Measurements from ENCODE around the gene CNRIP1. TPM values are rescaled to one million over a fixed set of nuclear protein-coding genes. Genes with fewer than 3 reads are reported as not detected.

The CNRIP1 gene
- total RNA-seq, 1 donor from 2014 or later = 8.8 TPM

GRCh38 chr2:68253219-68254068 is 66.3 kb downstream of the CNRIP1 start:
- no peak for DNase-seq (ENCODE audit: low read depth)
- Histone ChIP-seq H3K36me3 (ENCODE audit: control insufficient read depth, insufficient read depth, low read length) (no peaks in the 10 kb centered on the region), H3K27me3 (ENCODE audit: control insufficient read depth, insufficient read depth, low read length) (no peaks in the 10 kb centered on the region), H3K4me3 (ENCODE audit: low read depth, low read length) (peak overlapping the region; percentile 98)
- no peak for TF ChIP-seq CTCF (IDR thresholded peaks at IDR 0.05; ENCODE audit: insufficient read depth, low read length, poor library complexity, severe bottlenecking)

GRCh38 chr2:68252400-68253218 is 67.1 kb downstream of the CNRIP1 start, which contains the start of gene PPP3R1:
PPP3R1 (minus strand) TSS chr2:68252532; CDS start chr2:68252127, 405 bp downstream.
- Histone ChIP-seq H3K4me3 (ENCODE audit: low read depth, low read length) (peak within 1 kb of the TSS; percentile 98), H3K27me3 (ENCODE audit: control insufficient read depth, insufficient read depth, low read length) (no peaks in the 10 kb centered on the region), H3K36me3 (ENCODE audit: control insufficient read depth, insufficient read depth, low read length) (no peaks in the 10 kb centered on the region)
- DNase-seq (ENCODE audit: low read depth) = peak; percentile 74
- no peak for TF ChIP-seq CTCF (IDR thresholded peaks at IDR 0.05; ENCODE audit: insufficient read depth, low read length, poor library complexity, severe bottlenecking)

GRCh38 chr2:68251855-68252399 is 67.8 kb downstream of the CNRIP1 start:
- no peak for TF ChIP-seq CTCF (IDR thresholded peaks at IDR 0.05; ENCODE audit: insufficient read depth, low read length, poor library complexity, severe bottlenecking)
- H3K4me3 ChIP-seq (ENCODE audit: low read depth, low read length) = peak overlapping the region; percentile 98
- H3K36me3 ChIP-seq (ENCODE audit: control insufficient read depth, insufficient read depth, low read length) = no peaks in the 10 kb centered on the region
- H3K27me3 ChIP-seq (ENCODE audit: control insufficient read depth, insufficient read depth, low read length) = no peaks in the 10 kb centered on the region
- no peak for DNase-seq (ENCODE audit: low read depth)

- peak; percentile 34 for DNase-seq (ENCODE audit: low read depth)
- TF ChIP-seq CTCF (IDR thresholded peaks at IDR 0.05; ENCODE audit: insufficient read depth, low read length, poor library complexity, severe bottlenecking) = peak; percentile 68
- H3K36me3 ChIP-seq (ENCODE audit: control insufficient read depth, insufficient read depth, low read length) = no peaks in the 10 kb centered on the region
- peak overlapping the region; percentile 98 for H3K4me3 ChIP-seq (ENCODE audit: low read depth, low read length)
- no peaks in the 10 kb centered on the region for H3K27me3 ChIP-seq (ENCODE audit: control insufficient read depth, insufficient read depth, low read length)
These were observed 68.4 kb downstream of the CNRIP1 start for GRCh38 chr2:68251187-68251854.

- Histone ChIP-seq H3K27me3 (ENCODE audit: control insufficient read depth, insufficient read depth, low read length) (no peaks in the 10 kb centered on the region), H3K4me3 (ENCODE audit: low read depth, low read length) (peak overlapping the region; percentile 98), H3K36me3 (ENCODE audit: control insufficient read depth, insufficient read depth, low read length) (no peaks in the 10 kb centered on the region)
- no peak for TF ChIP-seq CTCF (IDR thresholded peaks at IDR 0.05; ENCODE audit: insufficient read depth, low read length, poor library complexity, severe bottlenecking)
- no peak for DNase-seq (ENCODE audit: low read depth)
These were observed 69.0 kb downstream of the CNRIP1 start for GRCh38 chr2:68250652-68251186.
